GM12878 (cell line): Measurements from ENCODE around the gene SLC25A45. TPM values are rescaled to one million over a fixed set of nuclear protein-coding genes. Genes with fewer than 3 reads are reported as not detected.

Experiments used
- BCL11A ChIP-seq: IDR thresholded peaks from 2 replicates; pipeline ENCODE4 v1.6.1; 2011; ENCODE audit warnings: low read depth, low read length
- BCL3 ChIP-seq: IDR thresholded peaks from 2 replicates; pipeline ENCODE4 v1.6.1; 2011; ENCODE audit warnings: borderline replicate concordance, low read depth, mild to moderate bottlenecking, moderate library complexity, low read length; ENCODE audit not compliant: insufficient read depth, poor library complexity, severe bottlenecking
- CBFB ChIP-seq: IDR thresholded peaks from 2 replicates; pipeline ENCODE4 v1.6.1; 2016; ENCODE audit warnings: antibody characterized with exemption, low read depth
- CUX1 ChIP-seq: IDR thresholded peaks from 2 replicates; pipeline ENCODE4 v1.6.1; 2012; ENCODE audit warnings: improper control_type of control experiment, low read depth, low read length; ENCODE audit not compliant: insufficient replicate concordance
- E4F1 ChIP-seq: fragments of 450-650 bp; IDR thresholded peaks from 2 replicates; pipeline ENCODE4 v1.6.1; 2018; ENCODE audit warnings: borderline replicate concordance, mild to moderate bottlenecking; ENCODE audit not compliant: partially characterized antibody
- IKZF2 ChIP-seq, 2 experiments: fragments of 450-650 bp; IDR thresholded peaks; 2 replicates each; pipeline ENCODE4 v1.6.1; 2017; ENCODE audit warnings: mild to moderate bottlenecking in 2 of 2, moderate library complexity in 2 of 2
- POLR2A ChIP-seq: IDR thresholded peaks from 2 replicates; pipeline ENCODE4 v1.6.1; 2011; ENCODE audit warnings: low read depth, mild to moderate bottlenecking, low read length
- REST ChIP-seq: IDR thresholded peaks from 2 replicates; pipeline ENCODE4 v1.6.1; 2012; ENCODE audit warnings: mild to moderate bottlenecking, low read depth, low read length
- SMAD5 ChIP-seq: IDR thresholded peaks from 2 replicates; pipeline ENCODE4 v1.6.1; 2016; ENCODE audit warnings: antibody characterized with exemption, low read depth
- USF2 ChIP-seq: IDR thresholded peaks from 2 replicates; pipeline ENCODE4 v1.6.1; 2011; ENCODE audit warnings: low read depth, low read length, improper control_type of control experiment, borderline replicate concordance
- ZZZ3 ChIP-seq: IDR thresholded peaks from 2 replicates; pipeline ENCODE4 v1.6.1; 2011; ENCODE audit warnings: low read depth; ENCODE audit not compliant: control insufficient read depth, insufficient read length
- polyA plus RNA-seq, 11 experiments: library from polyadenylated mRNA; depleted of rRNA in 4 of 11; unstranded in 6 of 11; stranded (reverse) in 5 of 11; fragments of >200 nt; fragmentation: Nextera tagmentation in 4 of 11; fragmentation: Illumina TruSeq in 1 of 11; extraction: Ambion mirVana in 4 of 11; extraction: Trizol in 1 of 11; gene quantifications; 1 replicate in 1 of 11; 2 replicates in 10 of 11; pipeline versions ENCODE4 v1.2.1 to v1.2.3, GENCODE V29; 2011 to 2016; ENCODE audit warnings: inconsistent platforms in 2 of 11, missing spikeins in 2 of 11, low read depth in 1 of 11
- total RNA-seq, 4 experiments: library from RNA; depleted of rRNA in 3 of 4; stranded (reverse); fragments of >200 nt in 3 of 4; fragmentation: Illumina TruSeq in 1 of 4; extraction: Trizol in 1 of 4; gene quantifications; 2 replicates each; pipeline versions ENCODE4 v1.2.1 to v1.2.3, GENCODE V29; 2013 to 2021

SLC25A45 gene
- total and polyA plus RNA-seq, 10 of the 15 experiments (the other 5 are each of a cell fraction or from before 2014, with no cell fraction given): 4.1 to 35.2 (median 20.3) TPM

- TF ChIP-seq REST (no peak), IKZF2 (IDR thresholded peaks at IDR 0.05) (peak; percentile 67 to 78; a peak in 3 of 4 replicates), ZZZ3 (no peak), E4F1 (no peak), SMAD5 (0 out of 2 replicates have a peak, but pooled peaks have one; percentile 19), USF2 (peak; percentile 43), BCL3 (no peak), CBFB (no peak; the same call in 1 of the 2 replicates), POLR2A (peak; percentile 86), CUX1 (no peak), BCL11A (peak; percentile 38; the same call in 1 of the 2 replicates)
These were observed 38.7 kb upstream of the SLC25A45 start (continued) for GRCh38 chr11:65420979-65421793.
